Measurements from ENCODE around the gene SVIP. TPM values are rescaled to one million over a fixed set of nuclear protein-coding genes. Genes with fewer than 3 reads are reported as not detected.
A peak's percentile ranks its signal among the peaks of the same experiment; 100 is the strongest.

SVIP gene
- total and polyA plus RNA-seq, 4 donors: 7.7 to 20.5 (median 13.2) TPM

GRCh38 chr11:22828373-22828772 lies 1.2 kb downstream of the SVIP start:
- TF ChIP-seq CTCF (IDR thresholded peaks at IDR 0.05; ENCODE audit: control extremely low read depth, extremely low read depth): no peak
- DNase-seq: no peak
- H3K9me3 ChIP-seq (ENCODE audit: control insufficient read depth in 4 of 4, insufficient read depth in 3 of 4, low read length in 3 of 4): no peaks in the 10 kb centered on the region
- H3K4me1 ChIP-seq (ENCODE audit: control insufficient read depth in 5 of 5, insufficient read depth in 5 of 5, low read length in 5 of 5): peaks cover 0 to 3% (median 0%) of the 10 kb centered on the region in 5 donors
- H3K4me3 ChIP-seq: no peak overlapping the region
- no peak overlapping the region for H3K9ac ChIP-seq (ENCODE audit: insufficient read depth in 1 of 2, low read length in 2 of 2)
- 46 to 48% methylated on average over 6 of the region's 6 CpGs for WGBS, 2 donors
- H3K27ac ChIP-seq (ENCODE audit: low read depth in 1 of 2, low read length in 1 of 2): no peak overlapping the region
- H3K27me3 ChIP-seq (ENCODE audit: control insufficient read depth in 3 of 3, insufficient read depth in 3 of 3, low read length in 2 of 3): peaks cover 0 to 3% (median 0%) of the 10 kb centered on the region in 3 donors
- H3K36me3 ChIP-seq (ENCODE audit: control insufficient read depth in 4 of 4, insufficient read depth in 4 of 4, low read length in 4 of 4): peaks cover 0 to 9% (median under 1%) of the 10 kb centered on the region in 4 donors
- no peak for ATAC-seq (ENCODE audit: insufficient read depth, low FRiP score)

- no peaks in the 10 kb centered on the region for H3K4me1 ChIP-seq (ENCODE audit: control insufficient read depth in 5 of 5, insufficient read depth in 5 of 5, low read length in 5 of 5)
- no peaks in the 10 kb centered on the region for H3K27me3 ChIP-seq (ENCODE audit: control insufficient read depth in 3 of 3, insufficient read depth in 3 of 3, low read length in 2 of 3)
- H3K9ac ChIP-seq (ENCODE audit: insufficient read depth in 1 of 2, low read length in 2 of 2): no peak overlapping the region
- H3K4me3 ChIP-seq: no peak overlapping the region
- peaks cover 0 to 11% (median 2%) of the 10 kb centered on the region in 4 donors for H3K36me3 ChIP-seq (ENCODE audit: control insufficient read depth in 4 of 4, insufficient read depth in 4 of 4, low read length in 4 of 4)
- no peak for DNase-seq
- no peak overlapping the region for H3K27ac ChIP-seq (ENCODE audit: low read depth in 1 of 2, low read length in 1 of 2)
- 95 to 97% methylated on average over 2 of the region's 2 CpGs for WGBS, 2 donors
- no peak for ATAC-seq (ENCODE audit: insufficient read depth, low FRiP score)
- no peaks in the 10 kb centered on the region for H3K9me3 ChIP-seq (ENCODE audit: control insufficient read depth in 4 of 4, insufficient read depth in 3 of 4, low read length in 3 of 4)
- no peak for TF ChIP-seq CTCF (IDR thresholded peaks at IDR 0.05; ENCODE audit: control extremely low read depth, extremely low read depth)
Observed at GRCh38 chr11:22822203-22822602, 7.4 kb downstream of the SVIP start.

- ATAC-seq (ENCODE audit: insufficient read depth, low FRiP score) (no peak), DNase-seq (no peak)
- WGBS, 2 donors: 78 to 87% methylated on average over 3 of the region's 3 CpGs
- H3K9me3 ChIP-seq (ENCODE audit: control insufficient read depth in 4 of 4, insufficient read depth in 3 of 4, low read length in 3 of 4): no peaks in the 10 kb centered on the region
- H3K4me1 ChIP-seq (ENCODE audit: control insufficient read depth in 5 of 5, insufficient read depth in 5 of 5, low read length in 5 of 5): peaks cover 0 to 5% (median 0%) of the 10 kb centered on the region in 5 donors
- H3K27me3 ChIP-seq (ENCODE audit: control insufficient read depth in 3 of 3, insufficient read depth in 3 of 3, low read length in 2 of 3): no peaks in the 10 kb centered on the region
- H3K9ac ChIP-seq (ENCODE audit: insufficient read depth in 1 of 2, low read length in 2 of 2): no peak overlapping the region
- H3K27ac ChIP-seq (ENCODE audit: low read depth in 1 of 2, low read length in 1 of 2): no peak overlapping the region
- no peak overlapping the region for H3K4me3 ChIP-seq
- no peak for TF ChIP-seq CTCF (IDR thresholded peaks at IDR 0.05; ENCODE audit: control extremely low read depth, extremely low read depth)
- no peaks in the 10 kb centered on the region for H3K36me3 ChIP-seq (ENCODE audit: control insufficient read depth in 4 of 4, insufficient read depth in 4 of 4, low read length in 4 of 4)
Observed at GRCh38 chr11:22809893-22810292, 19.7 kb downstream of the SVIP start.

- TF ChIP-seq CTCF (IDR thresholded peaks at IDR 0.05; ENCODE audit: control extremely low read depth, extremely low read depth): no peak
- 84 to 86% methylated on average over 3 of the region's 3 CpGs for WGBS, 2 donors
Observed at GRCh38 chr11:22808571-22809197, 20.9 kb downstream of the SVIP start.

More at GRCh38 chr11:22808571-22809197, 20.9 kb downstream of the SVIP start:
- Histone ChIP-seq H3K27ac (ENCODE audit: low read depth in 1 of 2, low read length in 1 of 2) (peak overlapping the region in 1 of 2 donors; percentile 53), H3K4me3 (no peak overlapping the region), H3K4me1 (ENCODE audit: control insufficient read depth in 5 of 5, insufficient read depth in 5 of 5, low read length in 5 of 5) (peaks cover 0 to 5% (median 0%) of the 10 kb centered on the region in 5 donors), H3K9me3 (ENCODE audit: control insufficient read depth in 4 of 4, insufficient read depth in 3 of 4, low read length in 3 of 4) (no peaks in the 10 kb centered on the region), H3K36me3 (ENCODE audit: control insufficient read depth in 4 of 4, insufficient read depth in 4 of 4, low read length in 4 of 4) (no peaks in the 10 kb centered on the region), H3K27me3 (ENCODE audit: control insufficient read depth in 3 of 3, insufficient read depth in 3 of 3, low read length in 2 of 3) (no peaks in the 10 kb centered on the region), H3K9ac (ENCODE audit: insufficient read depth in 1 of 2, low read length in 2 of 2) (no peak overlapping the region)
- no peak for ATAC-seq (ENCODE audit: insufficient read depth, low FRiP score)
- peak in 2 of 3 donors; percentile 23 to 52 for DNase-seq

All from lung (tissue), 12 donors.